HS-27A (cell line): ENCODE measurements around the gene OTP.

Experiments used
- DNase-seq: peaks from one replicate; pipeline ENCODE4 v3.0.0-alpha.2; 2012; ENCODE audit warnings: low read depth, missing footprints

OTP gene

DNA sequence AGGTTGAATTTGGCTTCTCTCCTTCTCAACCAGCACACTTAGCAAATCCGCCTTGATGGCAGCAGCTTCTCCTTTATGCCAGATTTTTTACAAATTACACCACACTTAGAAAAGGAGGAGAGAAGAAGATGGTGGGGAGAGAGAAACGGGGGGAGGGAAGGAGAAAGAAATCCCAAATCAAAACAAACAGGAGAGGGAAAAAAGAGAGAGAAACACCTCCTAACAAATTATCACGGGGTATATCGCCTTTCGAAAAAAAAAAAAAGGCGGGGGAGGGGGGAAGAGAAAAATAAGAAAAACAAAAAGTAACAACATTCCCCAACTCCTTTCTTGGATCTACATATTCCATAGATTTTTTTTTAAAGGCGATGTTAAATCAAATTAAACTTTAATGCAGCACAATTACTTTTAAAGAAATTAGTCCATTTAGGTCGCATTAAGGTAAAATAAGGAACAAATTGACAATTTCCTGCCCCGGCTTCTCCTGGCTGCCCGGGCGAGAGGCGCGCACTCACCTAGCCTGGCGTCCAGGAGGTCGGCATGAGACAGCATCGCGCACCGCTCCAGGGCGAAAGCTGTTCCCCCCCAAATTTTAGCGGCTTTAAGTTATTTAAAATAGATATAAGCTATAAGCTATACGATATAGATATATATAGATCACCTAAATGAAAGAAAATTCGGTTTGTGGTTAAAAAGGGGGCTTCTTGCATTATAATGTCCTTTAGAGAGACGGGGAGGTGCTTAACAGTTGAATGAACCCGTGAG, at the start of gene OTP:
TSS of gene OTP (minus strand) at position 716 of the 765 bp plus-strand sequence. CDS start at position 552, 164 bp downstream.
- no peak for DNase-seq

DNA sequence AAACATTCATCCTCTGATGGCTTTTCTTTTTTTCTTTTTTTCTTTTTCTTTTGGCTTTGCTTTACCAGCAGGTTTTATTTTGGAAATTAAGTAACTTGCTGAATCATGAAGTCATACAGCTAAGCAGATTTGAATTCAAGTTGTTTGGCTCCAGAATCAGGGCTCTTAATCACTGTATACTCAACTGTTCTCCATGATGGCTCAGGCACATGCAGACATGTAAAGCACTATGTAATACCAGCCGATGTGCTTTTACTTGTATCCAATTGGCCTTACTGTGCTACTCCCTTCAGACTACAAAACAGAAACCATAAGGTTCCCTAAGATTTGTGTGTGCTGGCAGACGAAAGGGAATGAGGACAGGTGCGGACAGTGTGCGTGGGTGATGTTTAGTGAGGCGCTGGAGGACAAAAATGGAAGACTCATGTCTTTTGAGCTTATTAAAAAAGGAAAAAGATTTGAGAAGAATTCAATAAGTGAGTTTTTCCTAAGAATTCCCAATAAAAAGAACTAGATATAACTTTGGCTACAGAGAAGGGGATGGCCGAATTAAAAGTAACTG, 44.7 kb upstream of the OTP start:
- no peak for DNase-seq

DNA sequence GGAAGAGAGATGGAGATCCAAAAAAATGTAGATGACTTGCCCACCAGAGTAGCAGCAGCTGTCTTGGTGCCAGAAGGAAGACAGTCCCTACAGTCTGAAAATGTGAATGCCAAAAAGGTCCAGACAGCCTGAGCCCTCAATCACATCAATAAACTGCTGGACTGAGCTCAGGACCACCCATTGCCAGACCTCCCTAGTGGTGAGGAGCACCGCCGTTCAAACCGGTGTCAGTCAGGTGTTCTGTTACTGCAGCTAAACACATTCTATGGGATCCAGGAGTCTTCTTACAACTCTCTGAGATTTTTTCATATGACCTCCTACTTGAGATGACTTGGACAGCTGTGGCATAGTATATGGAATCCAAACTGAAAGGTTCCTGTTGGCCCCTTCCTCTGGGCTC, 32.0 kb upstream of the OTP start:
- DNase-seq = no peak

DNA sequence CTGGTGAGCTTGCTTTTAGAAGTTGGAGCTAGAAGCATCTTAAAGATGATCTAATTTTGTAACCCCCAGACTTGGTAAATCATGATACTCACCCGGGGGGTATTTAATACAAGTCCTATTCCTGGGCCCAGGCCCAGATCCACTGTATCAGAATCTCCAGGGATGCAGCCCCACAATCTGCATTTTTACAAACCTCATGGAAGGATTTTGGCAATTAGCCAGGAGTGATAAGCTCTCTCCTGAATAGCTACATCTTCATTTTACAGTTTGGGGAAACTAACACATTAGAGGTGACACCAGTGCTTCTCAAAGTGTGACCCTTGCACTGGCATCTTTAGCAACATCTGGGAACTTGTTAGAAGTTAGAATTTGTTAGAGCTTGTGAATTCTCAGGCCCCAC, 31.2 kb upstream of the OTP start:
- DNase-seq = no peak

DNA sequence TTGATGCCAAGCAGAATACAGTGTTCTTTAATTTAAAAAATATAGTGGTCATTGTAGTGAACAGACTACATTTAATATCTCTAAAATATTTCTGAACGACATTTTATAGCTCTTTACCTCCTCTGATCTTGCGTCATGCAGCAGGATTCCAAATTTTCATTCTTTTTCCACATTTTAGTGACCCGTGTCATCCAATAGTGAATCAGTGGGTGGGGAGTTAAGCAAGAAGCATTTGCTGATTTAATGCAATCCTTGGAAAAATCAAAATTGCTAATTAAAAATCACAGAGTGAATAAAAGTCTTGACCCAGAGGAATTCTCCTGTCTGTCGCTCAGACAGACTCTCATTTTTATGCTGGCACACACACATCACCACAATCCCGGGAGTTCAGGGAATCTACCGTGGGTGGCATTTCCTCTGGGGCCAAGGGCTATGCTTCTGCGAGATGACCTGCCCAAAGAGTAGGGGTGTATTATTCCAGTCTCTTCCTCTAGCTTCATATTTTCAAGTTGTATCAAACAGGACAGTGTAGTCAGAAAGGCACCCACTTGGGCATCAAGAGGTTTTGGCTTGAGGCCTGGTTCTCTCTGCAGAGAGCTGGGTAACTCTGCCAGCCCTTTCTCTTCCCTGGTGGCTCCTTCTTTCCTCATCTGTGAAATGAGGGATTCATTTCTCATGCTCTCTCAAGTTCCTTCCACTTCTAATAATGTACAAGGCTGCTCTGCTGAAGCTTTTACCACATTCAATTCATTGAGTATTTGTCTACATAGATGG, 24.8 kb upstream of the OTP start:
- DNase-seq = no peak

DNA sequence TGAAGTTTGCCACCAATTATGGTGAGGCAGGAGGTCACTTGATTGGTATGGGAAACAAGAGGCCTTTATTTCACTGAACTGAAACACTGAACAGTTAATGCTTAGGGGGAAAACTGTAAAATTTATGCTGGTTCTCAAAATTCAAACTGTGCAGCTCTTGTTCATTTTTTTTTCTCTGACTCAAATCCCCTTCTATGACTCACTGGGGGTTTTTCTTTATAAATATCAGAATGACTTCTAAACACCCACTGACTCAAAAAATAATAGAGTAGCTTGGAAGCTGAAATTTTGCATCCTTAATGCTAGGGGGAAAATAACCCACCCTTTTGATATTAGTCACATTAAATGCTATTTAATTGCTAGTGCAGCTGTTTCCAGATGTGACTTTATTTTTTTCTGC, 24.1 kb upstream of the OTP start:
- DNase-seq = no peak

DNA sequence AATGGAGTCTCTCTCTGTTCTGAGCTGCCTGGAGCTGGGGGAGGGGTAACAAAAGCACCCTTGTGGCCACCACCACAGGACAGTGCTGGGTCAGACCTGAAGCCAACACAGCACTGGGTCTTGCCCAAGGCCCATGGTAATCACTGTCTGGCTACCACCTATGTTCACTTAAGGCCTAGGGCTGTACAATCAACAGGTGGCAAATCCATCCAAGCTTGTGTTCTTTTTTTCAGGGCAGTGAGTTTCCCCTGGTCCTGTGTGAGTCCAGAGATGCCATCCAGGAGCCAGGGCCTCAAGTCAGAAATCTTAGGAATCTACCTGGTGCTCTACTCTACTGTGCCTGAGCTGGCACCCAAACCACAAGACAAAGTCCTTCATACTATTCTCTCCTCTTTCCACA, 20.1 kb upstream of the OTP start:
- no peak for DNase-seq

DNA sequence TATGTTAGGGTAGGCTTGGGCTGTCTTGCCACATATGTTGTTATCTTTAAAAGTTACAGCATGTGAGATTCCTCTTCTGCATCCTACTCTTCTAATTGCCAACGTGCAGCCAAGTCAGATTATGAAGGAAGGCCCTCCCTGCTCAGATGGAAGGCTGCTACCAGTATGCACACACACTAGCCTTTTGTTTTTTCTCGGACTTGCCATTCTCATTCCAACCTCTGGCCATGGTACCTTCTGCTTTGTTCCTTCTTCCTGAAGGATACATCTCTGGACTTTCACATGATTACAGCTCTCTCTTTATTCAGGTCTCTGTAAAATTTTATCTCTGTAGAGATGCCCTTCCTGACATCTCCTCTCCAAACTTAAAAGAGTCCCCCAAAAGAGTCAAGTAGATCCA, 12.8 kb upstream of the OTP start:
- DNase-seq = no peak

DNA sequence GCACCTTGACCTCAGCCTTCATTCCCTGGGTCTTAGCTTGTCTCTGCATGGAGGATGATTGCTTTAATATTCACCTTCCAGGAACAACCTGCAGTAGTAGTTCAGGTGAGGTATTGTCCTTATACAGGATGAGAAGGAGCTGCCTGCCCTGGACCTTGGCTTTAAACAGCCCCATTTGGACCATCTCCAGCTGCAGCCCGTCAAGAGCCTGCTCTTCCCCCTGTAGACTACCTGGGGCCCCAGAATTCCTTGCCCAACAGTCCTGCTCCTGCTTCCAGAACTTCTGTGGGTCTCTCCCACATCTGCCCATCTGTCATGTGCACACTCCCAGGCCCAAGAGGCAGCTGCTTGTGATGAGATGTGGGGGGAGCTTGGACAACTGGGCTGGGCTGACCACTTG, 12.2 kb upstream of the OTP start:
- no peak for DNase-seq

DNA sequence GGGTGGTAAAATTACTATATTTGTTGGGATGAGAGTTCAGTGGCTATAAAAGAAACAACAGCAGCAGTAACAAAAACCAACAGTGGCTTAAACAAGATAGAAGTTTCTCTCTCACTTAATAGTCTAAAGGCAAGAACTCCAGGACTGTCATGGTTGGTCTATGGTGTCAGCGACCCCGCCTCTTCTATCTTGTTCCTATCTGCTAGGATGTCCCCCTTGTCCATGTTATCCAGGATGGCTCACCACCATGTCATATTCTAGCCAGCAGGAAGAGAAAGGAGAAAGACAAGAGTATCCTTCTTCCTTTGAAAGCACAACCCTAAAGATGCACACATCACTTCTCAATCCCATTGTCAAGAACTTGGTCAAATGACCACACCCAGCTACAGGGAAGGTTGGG, 11.3 kb upstream of the OTP start:
- DNase-seq = no peak

DNA sequence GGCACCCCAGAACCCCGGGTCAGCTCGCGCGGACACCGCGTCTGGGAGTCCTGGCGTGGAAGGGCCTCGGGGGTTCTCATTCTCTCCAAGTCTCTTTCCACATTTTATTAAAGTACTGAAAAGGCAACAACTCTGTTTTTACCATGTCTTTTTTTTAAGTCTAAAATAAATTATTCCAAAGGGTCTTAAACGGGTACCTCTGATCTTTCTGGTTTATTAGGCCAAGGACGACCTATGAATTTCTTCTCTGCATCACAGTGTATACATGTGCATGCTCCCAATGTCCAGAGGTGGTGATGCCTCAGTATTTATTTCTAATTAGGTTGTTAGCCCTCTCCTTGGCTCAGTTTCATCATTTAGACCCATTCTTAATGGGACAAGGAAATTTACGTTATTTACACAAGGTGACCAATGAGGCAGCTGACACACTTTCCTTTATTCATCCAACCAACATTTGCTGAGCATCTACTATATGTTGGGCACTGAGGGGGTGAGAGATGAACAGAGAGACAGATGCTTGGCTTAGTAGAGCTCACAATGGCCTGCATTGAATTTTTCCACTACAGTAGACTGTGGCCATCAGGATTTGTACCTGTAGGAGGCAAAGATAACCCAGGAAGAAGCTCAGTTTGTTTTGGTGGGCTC, 7.6 kb upstream of the OTP start:
- DNase-seq = no peak

DNA sequence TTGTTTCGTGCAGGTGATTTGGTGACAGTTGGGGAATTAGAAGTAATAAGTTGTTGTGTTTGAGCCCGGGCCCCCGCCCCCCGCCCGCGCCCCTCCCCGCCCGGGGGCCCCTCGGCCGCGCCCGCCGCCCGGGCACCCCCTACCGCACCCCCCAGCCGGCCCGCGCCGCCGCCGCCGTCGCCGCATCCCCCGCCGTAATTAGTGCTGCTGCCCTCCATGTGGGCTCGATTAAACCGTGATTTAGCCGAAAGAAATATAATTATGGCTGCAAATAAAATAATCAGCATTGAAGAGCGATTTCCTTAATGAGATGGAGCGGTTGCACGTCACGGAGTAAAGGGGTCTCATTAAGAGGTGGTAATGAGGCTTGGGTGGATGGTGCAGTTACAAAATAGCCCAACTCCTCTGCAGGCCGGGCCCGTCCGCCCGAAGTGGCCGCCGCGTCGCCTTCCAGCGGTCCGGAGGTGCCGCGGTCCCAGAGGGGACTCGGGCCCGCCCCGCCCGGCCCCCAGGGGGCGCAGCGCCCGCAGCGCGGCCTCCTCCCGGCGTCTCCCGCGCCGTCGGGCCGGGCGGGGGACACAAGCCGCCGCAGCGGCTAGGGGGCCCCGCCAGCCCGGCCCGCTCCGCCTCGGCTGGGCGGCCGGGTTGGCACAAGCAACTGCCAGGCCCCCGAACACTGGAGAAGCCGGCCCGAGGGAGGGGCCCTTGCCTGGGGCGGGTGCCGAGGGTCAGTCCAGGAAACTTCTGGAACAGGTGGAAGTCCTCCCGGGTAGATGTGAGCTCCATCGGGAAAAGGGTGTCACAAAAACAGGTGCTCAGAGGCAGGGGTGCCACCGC, 6.9 kb upstream of the OTP start:
- no peak for DNase-seq

DNA sequence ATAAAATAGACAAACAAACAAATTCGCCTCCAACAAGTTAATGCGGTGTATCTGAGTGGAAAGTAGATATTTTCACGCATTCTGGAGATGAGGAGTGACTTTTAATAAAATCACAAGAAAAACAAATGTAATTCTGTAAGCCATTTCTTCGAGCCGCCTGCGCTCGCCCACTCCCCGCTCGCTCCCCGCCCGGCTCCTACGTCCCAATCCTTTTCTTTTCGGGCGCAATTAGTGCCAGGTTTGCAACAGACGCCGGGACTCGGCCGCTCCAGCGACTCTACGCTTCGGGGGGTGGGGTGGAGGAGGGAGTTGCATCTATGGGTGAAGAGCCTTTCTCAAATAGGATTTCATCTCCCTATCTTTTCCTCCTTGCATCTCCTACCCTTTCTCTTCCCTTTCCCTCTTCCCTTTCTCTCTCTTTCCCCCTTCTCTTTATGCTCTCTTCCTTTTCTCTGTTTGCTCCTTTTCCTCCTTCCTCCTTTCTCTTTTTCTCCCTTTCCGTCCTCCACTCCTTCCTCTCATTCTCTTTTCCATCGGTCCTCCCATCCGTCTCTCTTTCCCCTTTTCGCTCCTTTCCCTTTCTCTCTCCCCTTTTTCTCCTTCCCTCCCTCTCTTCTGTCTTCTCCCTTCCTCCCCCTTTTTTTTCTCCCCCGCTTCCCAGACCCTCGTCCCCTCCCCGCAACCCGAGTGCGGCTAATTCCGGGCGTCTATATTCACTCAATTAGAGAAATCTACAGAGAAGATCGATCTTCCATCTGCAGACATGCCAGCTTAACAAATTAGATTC, 6.1 kb upstream of the OTP start:
- no peak for DNase-seq

DNA sequence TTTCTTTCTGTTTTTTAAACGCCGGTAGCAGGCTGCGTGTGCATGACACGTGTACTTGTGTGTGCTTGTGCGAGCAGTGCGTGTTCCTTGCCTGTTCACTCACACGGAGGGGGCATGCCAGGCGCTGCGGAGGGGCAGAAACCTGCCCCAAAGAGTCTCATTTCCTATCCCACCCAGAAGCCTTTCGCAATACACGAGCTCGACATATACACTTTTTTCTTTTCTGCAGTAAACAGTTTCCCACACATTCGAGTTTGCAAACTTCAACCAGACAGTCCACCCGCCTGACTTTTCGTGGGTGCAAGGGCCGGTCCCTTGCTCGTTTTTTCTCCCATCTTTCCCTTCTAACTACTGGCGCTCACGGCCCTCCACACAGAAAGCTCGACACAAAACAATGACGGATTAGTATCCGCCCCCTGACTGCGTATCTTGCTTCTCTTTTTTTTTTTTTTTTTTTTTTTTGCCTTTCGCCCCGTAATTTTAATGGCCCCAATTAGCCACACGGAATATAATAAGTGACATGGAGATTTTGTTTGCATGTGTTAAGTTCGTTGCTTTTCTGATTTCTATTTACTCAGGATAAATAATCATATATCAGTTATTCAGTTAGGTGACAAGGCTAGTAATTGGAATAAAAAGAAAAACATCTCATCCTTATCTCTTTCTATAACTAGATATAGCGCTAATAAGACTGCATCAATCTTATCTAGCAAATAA, 5.3 kb upstream of the OTP start:
- no peak for DNase-seq

DNA sequence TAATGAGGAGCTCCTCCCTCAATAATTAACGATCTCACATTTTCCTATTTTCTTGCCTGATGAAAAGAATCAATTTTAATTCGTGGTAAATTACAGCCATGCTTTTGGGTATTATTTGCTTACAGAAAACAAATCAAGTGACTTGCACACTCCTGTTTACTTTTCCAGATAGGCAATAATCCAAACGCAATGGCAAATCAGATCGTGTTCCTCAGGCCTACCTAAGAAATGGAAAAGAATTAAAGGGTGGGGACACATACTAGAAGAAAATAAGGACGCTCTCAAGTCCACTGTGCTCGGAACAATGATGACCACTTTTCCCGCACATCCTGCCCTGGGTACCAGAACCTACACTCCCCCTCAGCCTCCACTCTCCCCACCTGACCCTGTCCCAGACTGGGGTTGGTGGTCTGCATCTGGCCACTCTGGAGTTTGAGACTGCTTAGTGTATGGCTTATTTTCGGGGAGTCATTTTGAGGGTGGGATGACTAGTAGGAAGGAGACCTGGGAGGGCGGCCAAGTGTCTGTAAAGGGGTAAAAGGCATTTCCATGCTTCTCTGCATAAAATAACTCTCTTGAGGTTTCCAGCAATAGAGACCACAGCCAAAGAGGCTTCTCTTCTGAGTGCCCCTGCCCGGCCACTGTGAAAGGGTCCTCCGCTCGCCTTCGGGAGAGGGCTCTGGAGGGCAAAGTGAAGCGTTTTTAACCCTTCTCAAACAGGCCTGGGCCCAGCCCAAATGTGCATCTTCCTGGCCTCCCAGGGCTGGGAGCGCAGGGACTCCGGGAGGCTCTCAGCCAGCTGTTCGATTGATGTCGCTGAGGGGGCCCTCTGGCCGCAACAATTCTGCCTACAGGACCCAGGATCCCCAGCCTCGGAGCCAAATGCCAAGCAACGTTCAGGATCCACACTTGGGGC, 4.5 kb upstream of the OTP start:
- DNase-seq = no peak

DNA sequence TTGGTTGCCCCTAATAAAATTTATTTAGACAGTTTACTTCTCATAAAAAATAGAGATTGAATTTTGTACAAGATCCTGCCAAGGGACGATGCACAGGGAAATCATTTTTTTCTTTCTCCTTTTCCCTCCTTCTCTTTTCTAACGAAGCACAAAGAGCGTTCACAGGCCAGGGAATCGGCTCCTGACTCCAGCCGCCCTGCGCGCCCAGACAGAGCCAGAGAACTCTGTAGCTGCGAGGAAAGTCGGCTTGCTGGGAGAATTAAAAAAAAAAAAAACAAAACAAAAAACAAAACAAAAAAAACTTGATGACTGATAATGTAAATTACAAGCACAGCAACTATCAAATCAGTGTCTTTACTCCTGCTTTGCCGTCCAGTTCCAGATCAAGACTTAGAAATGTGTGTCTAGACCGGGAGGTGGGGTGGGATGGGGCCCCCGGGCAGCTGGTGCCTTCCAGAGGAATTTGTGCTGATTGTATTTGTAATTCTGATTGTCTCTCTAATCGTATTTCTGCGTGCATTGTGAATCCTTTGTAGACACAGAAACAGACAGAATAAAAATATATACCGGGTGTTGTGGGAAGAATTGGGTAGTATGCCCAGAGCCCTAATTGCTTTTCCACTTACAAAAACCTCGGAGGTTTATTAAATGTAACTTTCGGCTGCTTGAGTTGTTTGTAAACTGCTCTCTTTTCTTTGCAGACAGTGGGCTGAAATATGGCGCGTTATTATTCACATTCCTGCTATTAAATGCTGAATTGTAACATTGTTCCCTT, 3.6 kb upstream of the OTP start:
- no peak for DNase-seq

DNA sequence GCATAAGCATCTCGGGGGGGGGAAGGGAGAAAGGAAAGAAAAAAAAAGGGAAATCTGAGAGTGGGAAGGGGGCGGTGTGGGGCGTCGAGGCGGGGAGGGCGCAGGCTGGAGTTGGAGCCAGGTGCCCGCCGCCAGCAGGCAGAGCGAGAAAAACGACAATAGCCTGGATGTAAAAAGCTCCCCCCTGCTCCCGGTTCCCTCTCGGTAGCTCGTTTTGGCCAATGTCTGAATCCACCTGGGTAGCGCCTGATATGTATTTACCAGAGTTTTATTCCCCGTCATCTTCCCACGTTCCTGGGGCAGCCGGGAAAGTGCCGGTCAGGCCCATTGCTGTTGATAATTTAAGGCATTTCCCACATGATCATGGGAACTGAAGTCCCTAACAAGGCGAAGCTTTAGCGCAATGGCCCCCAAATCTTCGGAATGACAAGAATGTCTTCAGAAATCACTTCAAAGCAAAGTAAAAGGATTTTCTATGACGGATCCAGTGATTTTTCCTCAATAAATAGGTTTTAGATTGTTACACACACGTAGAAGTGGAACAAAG, 3.0 kb upstream of the OTP start:
- no peak for DNase-seq
